ENCODE data around the gene ODAD3. TPM values are rescaled to one million over a fixed set of nuclear protein-coding genes. Genes with fewer than 3 reads are reported as not detected.

The ODAD3 gene
- total and polyA plus RNA-seq, 2 of the 13 experiments (the other 11 are each of a cell fraction or from before 2014, with no cell fraction given), result 0.04 to 0.08 TPM

DNA sequence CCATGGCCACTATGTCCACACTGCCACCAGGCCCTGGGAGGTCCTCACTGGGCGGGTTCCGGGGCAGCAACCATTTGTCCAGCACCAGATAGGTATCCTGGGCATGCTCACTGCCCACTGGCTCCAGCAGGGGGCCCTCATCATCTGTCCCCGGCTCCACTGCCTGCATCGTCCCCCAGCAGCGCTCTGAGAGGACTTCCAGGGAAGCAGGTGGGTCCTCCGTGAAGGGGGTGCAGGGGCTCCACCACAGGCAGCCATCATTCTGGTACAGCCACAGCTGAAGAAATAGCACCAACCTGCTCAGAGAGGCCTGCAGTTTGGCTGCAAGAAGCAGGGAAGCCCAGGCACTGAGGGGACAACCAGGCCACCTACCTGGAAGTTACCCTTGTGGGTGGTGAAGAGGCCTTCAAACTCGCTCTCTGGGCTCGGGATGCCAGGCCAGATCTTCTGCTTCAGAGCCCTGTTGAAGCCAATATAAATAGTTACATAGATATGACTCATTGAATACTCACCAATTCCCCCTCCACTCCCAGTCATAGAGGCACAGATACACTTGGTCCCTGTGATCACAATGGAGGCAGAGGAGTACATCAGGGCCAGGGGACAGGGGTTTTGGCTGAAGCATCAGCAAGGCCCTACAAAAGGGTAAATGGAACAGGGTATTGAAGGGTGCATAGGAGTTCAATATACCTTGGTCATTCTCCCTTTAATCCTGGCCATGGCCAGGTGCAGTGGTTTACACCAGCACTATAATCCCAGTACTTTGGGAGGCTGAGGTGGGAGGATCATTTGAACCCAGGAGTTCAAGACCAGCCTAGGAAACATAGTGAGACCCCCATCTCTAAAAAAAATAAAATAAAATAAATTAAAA, 56.4 kb downstream of the ODAD3 start (continued):
- TF ChIP-seq AGO1 (IDR thresholded peaks at IDR 0.05; ENCODE audit: low read depth, low read length, poor library complexity, severe bottlenecking) (no peak), KDM1A (CRISPR knock-in tag; IDR thresholded peaks at IDR 0.05) (no peak), NR2F6 (IDR thresholded peaks at IDR 0.05) (no peak), NR2F6 (CRISPR knock-in tag; IDR thresholded peaks at IDR 0.05) (no peak), ZNF749 (CRISPR knock-in tag; IDR thresholded peaks at IDR 0.05; ENCODE audit: borderline replicate concordance) (no peak), ZNF703 (CRISPR knock-in tag; IDR thresholded peaks at IDR 0.05; ENCODE audit: borderline replicate concordance) (no peak), ATF7-NPFF (CRISPR knock-in tag; IDR thresholded peaks at IDR 0.05; ENCODE audit: low read depth) (no peak), ZNF557 (CRISPR knock-in tag; IDR thresholded peaks at IDR 0.05) (no peak)
- TF ChIP-seq, protein P1, sequence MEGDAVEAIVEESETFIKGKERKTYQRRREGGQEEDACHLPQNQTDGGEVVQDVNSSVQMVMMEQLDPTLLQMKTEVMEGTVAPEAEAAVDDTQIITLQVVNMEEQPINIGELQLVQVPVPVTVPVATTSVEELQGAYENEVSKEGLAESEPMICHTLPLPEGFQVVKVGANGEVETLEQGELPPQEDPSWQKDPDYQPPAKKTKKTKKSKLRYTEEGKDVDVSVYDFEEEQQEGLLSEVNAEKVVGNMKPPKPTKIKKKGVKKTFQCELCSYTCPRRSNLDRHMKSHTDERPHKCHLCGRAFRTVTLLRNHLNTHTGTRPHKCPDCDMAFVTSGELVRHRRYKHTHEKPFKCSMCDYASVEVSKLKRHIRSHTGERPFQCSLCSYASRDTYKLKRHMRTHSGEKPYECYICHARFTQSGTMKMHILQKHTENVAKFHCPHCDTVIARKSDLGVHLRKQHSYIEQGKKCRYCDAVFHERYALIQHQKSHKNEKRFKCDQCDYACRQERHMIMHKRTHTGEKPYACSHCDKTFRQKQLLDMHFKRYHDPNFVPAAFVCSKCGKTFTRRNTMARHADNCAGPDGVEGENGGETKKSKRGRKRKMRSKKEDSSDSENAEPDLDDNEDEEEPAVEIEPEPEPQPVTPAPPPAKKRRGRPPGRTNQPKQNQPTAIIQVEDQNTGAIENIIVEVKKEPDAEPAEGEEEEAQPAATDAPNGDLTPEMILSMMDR (CRISPR knock-in tag; IDR thresholded peaks at IDR 0.05), result peak; percentile 88
- TF ChIP-seq, protein P2, sequence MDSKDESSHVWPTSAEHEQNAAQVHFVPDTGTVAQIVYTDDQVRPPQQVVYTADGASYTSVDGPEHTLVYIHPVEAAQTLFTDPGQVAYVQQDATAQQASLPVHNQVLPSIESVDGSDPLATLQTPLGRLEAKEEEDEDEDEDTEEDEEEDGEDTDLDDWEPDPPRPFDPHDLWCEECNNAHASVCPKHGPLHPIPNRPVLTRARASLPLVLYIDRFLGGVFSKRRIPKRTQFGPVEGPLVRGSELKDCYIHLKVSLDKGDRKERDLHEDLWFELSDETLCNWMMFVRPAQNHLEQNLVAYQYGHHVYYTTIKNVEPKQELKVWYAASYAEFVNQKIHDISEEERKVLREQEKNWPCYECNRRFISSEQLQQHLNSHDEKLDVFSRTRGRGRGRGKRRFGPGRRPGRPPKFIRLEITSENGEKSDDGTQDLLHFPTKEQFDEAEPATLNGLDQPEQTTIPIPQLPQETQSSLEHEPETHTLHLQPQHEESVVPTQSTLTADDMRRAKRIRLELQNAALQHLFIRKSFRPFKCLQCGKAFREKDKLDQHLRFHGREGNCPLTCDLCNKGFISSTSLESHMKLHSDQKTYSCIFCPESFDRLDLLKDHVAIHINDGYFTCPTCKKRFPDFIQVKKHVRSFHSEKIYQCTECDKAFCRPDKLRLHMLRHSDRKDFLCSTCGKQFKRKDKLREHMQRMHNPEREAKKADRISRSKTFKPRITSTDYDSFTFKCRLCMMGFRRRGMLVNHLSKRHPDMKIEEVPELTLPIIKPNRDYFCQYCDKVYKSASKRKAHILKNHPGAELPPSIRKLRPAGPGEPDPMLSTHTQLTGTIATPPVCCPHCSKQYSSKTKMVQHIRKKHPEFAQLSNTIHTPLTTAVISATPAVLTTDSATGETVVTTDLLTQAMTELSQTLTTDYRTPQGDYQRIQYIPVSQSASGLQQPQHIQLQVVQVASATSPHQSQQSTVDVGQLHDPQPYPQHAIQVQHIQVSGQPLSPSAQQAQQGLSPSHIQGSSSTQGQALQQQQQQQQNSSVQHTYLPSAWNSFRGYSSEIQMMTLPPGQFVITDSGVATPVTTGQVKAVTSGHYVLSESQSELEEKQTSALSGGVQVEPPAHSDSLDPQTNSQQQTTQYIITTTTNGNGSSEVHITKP (CRISPR knock-in tag; IDR thresholded peaks at IDR 0.05; ENCODE audit: low read depth), result no peak
- TF ChIP-seq, protein P3, sequence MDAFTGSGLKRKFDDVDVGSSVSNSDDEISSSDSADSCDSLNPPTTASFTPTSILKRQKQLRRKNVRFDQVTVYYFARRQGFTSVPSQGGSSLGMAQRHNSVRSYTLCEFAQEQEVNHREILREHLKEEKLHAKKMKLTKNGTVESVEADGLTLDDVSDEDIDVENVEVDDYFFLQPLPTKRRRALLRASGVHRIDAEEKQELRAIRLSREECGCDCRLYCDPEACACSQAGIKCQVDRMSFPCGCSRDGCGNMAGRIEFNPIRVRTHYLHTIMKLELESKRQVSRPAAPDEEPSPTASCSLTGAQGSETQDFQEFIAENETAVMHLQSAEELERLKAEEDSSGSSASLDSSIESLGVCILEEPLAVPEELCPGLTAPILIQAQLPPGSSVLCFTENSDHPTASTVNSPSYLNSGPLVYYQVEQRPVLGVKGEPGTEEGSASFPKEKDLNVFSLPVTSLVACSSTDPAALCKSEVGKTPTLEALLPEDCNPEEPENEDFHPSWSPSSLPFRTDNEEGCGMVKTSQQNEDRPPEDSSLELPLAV (CRISPR knock-in tag; conservative IDR thresholded peaks at IDR 0.05; ENCODE audit: low read depth), result no peak
- TF ChIP-seq, protein P4, sequence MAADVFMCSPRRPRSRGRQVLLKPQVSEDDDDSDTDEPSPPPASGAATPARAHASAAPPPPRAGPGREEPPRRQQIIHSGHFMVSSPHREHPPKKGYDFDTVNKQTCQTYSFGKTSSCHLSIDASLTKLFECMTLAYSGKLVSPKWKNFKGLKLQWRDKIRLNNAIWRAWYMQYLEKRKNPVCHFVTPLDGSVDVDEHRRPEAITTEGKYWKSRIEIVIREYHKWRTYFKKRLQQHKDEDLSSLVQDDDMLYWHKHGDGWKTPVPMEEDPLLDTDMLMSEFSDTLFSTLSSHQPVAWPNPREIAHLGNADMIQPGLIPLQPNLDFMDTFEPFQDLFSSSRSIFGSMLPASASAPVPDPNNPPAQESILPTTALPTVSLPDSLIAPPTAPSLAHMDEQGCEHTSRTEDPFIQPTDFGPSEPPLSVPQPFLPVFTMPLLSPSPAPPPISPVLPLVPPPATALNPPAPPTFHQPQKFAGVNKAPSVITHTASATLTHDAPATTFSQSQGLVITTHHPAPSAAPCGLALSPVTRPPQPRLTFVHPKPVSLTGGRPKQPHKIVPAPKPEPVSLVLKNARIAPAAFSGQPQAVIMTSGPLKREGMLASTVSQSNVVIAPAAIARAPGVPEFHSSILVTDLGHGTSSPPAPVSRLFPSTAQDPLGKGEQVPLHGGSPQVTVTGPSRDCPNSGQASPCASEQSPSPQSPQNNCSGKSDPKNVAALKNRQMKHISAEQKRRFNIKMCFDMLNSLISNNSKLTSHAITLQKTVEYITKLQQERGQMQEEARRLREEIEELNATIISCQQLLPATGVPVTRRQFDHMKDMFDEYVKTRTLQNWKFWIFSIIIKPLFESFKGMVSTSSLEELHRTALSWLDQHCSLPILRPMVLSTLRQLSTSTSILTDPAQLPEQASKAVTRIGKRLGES (CRISPR knock-in tag; IDR thresholded peaks at IDR 0.05; ENCODE audit: borderline replicate concordance), result no peak
- TF ChIP-seq, protein P5, sequence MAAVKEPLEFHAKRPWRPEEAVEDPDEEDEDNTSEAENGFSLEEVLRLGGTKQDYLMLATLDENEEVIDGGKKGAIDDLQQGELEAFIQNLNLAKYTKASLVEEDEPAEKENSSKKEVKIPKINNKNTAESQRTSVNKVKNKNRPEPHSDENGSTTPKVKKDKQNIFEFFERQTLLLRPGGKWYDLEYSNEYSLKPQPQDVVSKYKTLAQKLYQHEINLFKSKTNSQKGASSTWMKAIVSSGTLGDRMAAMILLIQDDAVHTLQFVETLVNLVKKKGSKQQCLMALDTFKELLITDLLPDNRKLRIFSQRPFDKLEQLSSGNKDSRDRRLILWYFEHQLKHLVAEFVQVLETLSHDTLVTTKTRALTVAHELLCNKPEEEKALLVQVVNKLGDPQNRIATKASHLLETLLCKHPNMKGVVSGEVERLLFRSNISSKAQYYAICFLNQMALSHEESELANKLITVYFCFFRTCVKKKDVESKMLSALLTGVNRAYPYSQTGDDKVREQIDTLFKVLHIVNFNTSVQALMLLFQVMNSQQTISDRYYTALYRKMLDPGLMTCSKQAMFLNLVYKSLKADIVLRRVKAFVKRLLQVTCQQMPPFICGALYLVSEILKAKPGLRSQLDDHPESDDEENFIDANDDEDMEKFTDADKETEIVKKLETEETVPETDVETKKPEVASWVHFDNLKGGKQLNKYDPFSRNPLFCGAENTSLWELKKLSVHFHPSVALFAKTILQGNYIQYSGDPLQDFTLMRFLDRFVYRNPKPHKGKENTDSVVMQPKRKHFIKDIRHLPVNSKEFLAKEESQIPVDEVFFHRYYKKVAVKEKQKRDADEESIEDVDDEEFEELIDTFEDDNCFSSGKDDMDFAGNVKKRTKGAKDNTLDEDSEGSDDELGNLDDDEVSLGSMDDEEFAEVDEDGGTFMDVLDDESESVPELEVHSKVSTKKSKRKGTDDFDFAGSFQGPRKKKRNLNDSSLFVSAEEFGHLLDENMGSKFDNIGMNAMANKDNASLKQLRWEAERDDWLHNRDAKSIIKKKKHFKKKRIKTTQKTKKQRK (IDR thresholded peaks at IDR 0.05; ENCODE audit: low read length), result no peak
